Pons (tissue), 1 donor: Measurements from ENCODE around the gene NEMP2.

Experiments used
- DNase-seq: peaks from one replicate; pipeline ENCODE4 v3.0.0-alpha.2; 2016; ENCODE audit warnings: low spot score

NEMP2 gene

DNA sequence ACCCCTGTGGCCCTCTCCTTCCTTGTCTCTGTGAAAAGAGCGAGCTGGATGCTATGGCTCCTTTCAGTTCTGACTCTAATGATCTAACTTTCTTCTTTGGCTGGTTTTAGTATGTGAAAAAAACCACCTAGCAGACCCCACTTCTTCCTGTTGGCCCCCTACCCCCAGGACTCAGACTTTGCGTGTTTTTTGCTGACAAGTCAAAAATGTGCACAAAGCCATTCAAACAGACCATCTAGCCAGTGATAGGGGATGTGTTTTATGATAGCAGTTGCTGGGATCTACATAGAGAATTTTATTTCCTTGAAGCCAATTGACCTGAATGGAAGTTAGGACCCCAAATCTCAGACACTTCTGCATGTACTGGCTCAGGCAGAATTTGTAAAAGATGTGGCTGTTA is 77.3 kb downstream of the NEMP2 start:
- no peak for DNase-seq

- DNase-seq, result no peak
Measured at GRCh38 chr2:190456833-190457232, 77.7 kb downstream of the NEMP2 start.

DNA sequence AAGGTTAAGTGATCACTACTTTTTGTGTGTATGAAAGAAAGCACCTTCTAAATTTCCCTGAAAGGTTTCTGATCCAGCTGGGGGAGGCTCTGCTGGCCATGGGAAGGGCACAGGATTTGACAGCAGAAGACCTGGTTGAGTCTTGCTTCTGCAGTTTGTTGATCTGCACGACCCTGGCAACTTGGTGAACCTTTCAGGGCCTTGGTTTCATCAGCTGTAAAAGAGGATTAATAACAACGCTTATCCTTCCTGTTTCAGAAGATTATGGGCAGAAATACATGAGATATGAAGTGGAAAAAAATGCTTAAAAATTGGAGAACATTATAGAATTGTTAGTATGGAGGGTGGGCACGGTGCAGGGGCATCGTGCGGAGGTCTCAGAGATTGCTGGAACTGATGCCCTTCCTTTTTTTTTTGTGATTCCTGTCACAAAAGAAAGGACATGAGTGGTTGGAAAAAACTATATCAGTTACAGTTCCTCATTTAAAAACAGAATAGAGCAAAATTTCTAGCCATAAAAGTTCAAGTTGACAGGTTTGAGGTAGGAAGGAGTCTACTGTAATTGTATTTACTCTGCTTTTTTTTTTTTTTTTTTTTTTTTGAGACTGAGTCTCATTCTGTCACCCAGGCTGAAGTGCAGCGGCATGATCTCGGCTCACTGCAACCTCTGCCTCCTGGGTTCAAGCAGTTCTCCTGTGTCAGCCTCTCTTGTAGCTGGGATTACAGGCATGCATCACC is 79.0 kb downstream of the NEMP2 start:
- DNase-seq, result no peak

DNA sequence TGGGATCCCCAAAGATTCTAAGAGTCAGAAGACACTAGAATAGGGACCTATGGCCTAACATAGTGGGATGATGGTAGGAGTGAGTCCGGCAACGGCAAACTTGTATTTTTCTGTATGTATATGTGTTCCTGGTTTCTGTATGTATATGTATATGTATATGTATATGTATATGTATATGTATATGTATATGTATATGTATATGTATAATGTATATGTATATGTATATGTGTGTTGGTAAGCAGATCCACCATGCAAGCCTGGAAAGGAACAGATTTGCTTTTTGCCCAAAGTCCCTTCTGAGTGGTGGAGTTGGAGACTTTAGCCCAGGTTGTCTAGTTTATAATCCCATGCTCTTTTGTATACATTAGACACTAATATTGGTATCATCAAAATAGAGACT is 79.7 kb downstream of the NEMP2 start:
- DNase-seq, result no peak
